ENCODE data around the gene MYOCOS.
A peak's percentile ranks its signal among the peaks of the same experiment; 100 is the strongest.
"Not testable (repeated sequence)": the region's sequence is repeated elsewhere in the genome, so short reads cannot be mapped to it uniquely, and the experiment has no call there.

MYOCOS gene

GRCh38 chr1:171645553-171646248 is 23.7 kb downstream of the MYOCOS start:
- Histone ChIP-seq H3K4me1 (ENCODE audit: control insufficient read depth, insufficient read depth, low read length) (peaks cover 35% of the 10 kb centered on the region), H3K36me3 (ENCODE audit: control insufficient read depth, insufficient read depth, low read length, severe bottlenecking) (no peaks in the 10 kb centered on the region), H3K9me3 (ENCODE audit: control insufficient read depth, low read length) (no peaks in the 10 kb centered on the region), H3K4me3 (ENCODE audit: low read length) (peak overlapping the region; percentile 19), H3K9ac (ENCODE audit: low read length) (peak overlapping the region; percentile 52), H3K27me3 (replicated peaks; ENCODE audit: control insufficient read depth, insufficient read depth, low read length) (no peaks in the 10 kb centered on the region)
- no peak for DNase-seq (ENCODE audit: low read depth)

- Histone ChIP-seq H3K4me1 (ENCODE audit: control insufficient read depth, insufficient read depth, low read length) (peaks cover 35% of the 10 kb centered on the region), H3K36me3 (ENCODE audit: control insufficient read depth, insufficient read depth, low read length, severe bottlenecking) (no peaks in the 10 kb centered on the region), H3K9me3 (ENCODE audit: control insufficient read depth, low read length) (no peaks in the 10 kb centered on the region), H3K9ac (ENCODE audit: low read length) (no peak overlapping the region), H3K4me3 (ENCODE audit: low read length) (no peak overlapping the region), H3K27me3 (replicated peaks; ENCODE audit: control insufficient read depth, insufficient read depth, low read length) (no peaks in the 10 kb centered on the region)
- peak; percentile 10 for DNase-seq (ENCODE audit: low read depth)
These were observed 24.2 kb downstream of the MYOCOS start for GRCh38 chr1:171646249-171646560.

- Histone ChIP-seq H3K36me3 (ENCODE audit: control insufficient read depth, insufficient read depth, low read length, severe bottlenecking) (no peaks in the 10 kb centered on the region), H3K4me3 (ENCODE audit: low read length) (no peak within 1 kb of the TSS), H3K9ac (ENCODE audit: low read length) (no peak within 1 kb of the TSS), H3K4me1 (ENCODE audit: control insufficient read depth, insufficient read depth, low read length) (peaks cover 25% of the 10 kb centered on the region), H3K9me3 (ENCODE audit: control insufficient read depth, low read length) (no peaks in the 10 kb centered on the region), H3K27me3 (replicated peaks; ENCODE audit: control insufficient read depth, insufficient read depth, low read length) (no peaks in the 10 kb centered on the region)
- DNase-seq (ENCODE audit: low read depth): no peak
These were observed 30.3 kb downstream of the MYOCOS start, which contains the start of gene MYOC for GRCh38 chr1:171652234-171652822. Gene MYOC (minus strand): TSS chr1:171652688. CDS start chr1:171652611, 77 bp downstream.

GRCh38 chr1:171653796-171654195 is 31.8 kb downstream of the MYOCOS start:
- H3K36me3 ChIP-seq (ENCODE audit: control insufficient read depth, insufficient read depth, low read length, severe bottlenecking): no peaks in the 10 kb centered on the region
- no peaks in the 10 kb centered on the region for H3K27me3 ChIP-seq (replicated peaks; ENCODE audit: control insufficient read depth, insufficient read depth, low read length)
- peak overlapping the region; percentile 51 for H3K9ac ChIP-seq (ENCODE audit: low read length)
- H3K4me1 ChIP-seq (ENCODE audit: control insufficient read depth, insufficient read depth, low read length): peaks cover 25% of the 10 kb centered on the region
- peak overlapping the region; percentile 17 for H3K4me3 ChIP-seq (ENCODE audit: low read length)
- peak; percentile 30 for DNase-seq (ENCODE audit: low read depth)
- H3K9me3 ChIP-seq (ENCODE audit: control insufficient read depth, low read length): no peaks in the 10 kb centered on the region

- no peaks in the 10 kb centered on the region for H3K9me3 ChIP-seq (ENCODE audit: control insufficient read depth, low read length)
- H3K4me3 ChIP-seq (ENCODE audit: low read length): peak overlapping the region; percentile 23
- peak; percentile 66 for DNase-seq (ENCODE audit: low read depth)
- H3K36me3 ChIP-seq (ENCODE audit: control insufficient read depth, insufficient read depth, low read length, severe bottlenecking): no peaks in the 10 kb centered on the region
- peaks cover 25% of the 10 kb centered on the region for H3K4me1 ChIP-seq (ENCODE audit: control insufficient read depth, insufficient read depth, low read length)
- H3K9ac ChIP-seq (ENCODE audit: low read length): peak overlapping the region; percentile 65
- H3K27me3 ChIP-seq (replicated peaks; ENCODE audit: control insufficient read depth, insufficient read depth, low read length): no peaks in the 10 kb centered on the region
These were observed 32.3 kb downstream of the MYOCOS start for GRCh38 chr1:171654201-171654941.

GRCh38 chr1:171654942-171655745 is 33.1 kb downstream of the MYOCOS start:
- Histone ChIP-seq H3K36me3 (ENCODE audit: control insufficient read depth, insufficient read depth, low read length, severe bottlenecking) (no peaks in the 10 kb centered on the region), H3K9me3 (ENCODE audit: control insufficient read depth, low read length) (no peaks in the 10 kb centered on the region), H3K4me3 (ENCODE audit: low read length) (peak overlapping the region; percentile 23), H3K4me1 (ENCODE audit: control insufficient read depth, insufficient read depth, low read length) (peaks cover 25% of the 10 kb centered on the region), H3K9ac (ENCODE audit: low read length) (peak overlapping the region; percentile 65), H3K27me3 (replicated peaks; ENCODE audit: control insufficient read depth, insufficient read depth, low read length) (no peaks in the 10 kb centered on the region)
- peak; percentile 27 for DNase-seq (ENCODE audit: low read depth)

- DNase-seq (ENCODE audit: low read depth): no peak
- Histone ChIP-seq H3K36me3 (ENCODE audit: control insufficient read depth, insufficient read depth, low read length, severe bottlenecking) (no peaks in the 10 kb centered on the region), H3K4me3 (ENCODE audit: low read length) (peak overlapping the region; percentile 23), H3K27me3 (replicated peaks; ENCODE audit: control insufficient read depth, insufficient read depth, low read length) (no peaks in the 10 kb centered on the region), H3K9ac (ENCODE audit: low read length) (peak overlapping the region; percentile 65), H3K4me1 (ENCODE audit: control insufficient read depth, insufficient read depth, low read length) (peaks cover 25% of the 10 kb centered on the region), H3K9me3 (ENCODE audit: control insufficient read depth, low read length) (no peaks in the 10 kb centered on the region)
These were observed 33.7 kb downstream of the MYOCOS start for GRCh38 chr1:171655746-171656116.

GRCh38 chr1:171656206-171656605 is 34.2 kb downstream of the MYOCOS start:
- H3K9ac ChIP-seq (ENCODE audit: low read length); H3K9me3 ChIP-seq (ENCODE audit: control insufficient read depth, low read length); H3K27me3 ChIP-seq (replicated peaks; ENCODE audit: control insufficient read depth, insufficient read depth, low read length); H3K4me3 ChIP-seq (ENCODE audit: low read length); DNase-seq (ENCODE audit: low read depth); H3K36me3 ChIP-seq (ENCODE audit: control insufficient read depth, insufficient read depth, low read length, severe bottlenecking): not testable (repeated sequence)
- peaks cover 25% of the 10 kb centered on the region for H3K4me1 ChIP-seq (ENCODE audit: control insufficient read depth, insufficient read depth, low read length)

GRCh38 chr1:171661076-171661650 is 39.1 kb downstream of the MYOCOS start:
- H3K27me3 ChIP-seq (replicated peaks; ENCODE audit: control insufficient read depth, insufficient read depth, low read length): no peaks in the 10 kb centered on the region
- no peaks in the 10 kb centered on the region for H3K36me3 ChIP-seq (ENCODE audit: control insufficient read depth, insufficient read depth, low read length, severe bottlenecking)
- H3K9me3 ChIP-seq (ENCODE audit: control insufficient read depth, low read length): no peaks in the 10 kb centered on the region
- no peak overlapping the region for H3K4me3 ChIP-seq (ENCODE audit: low read length)
- no peak overlapping the region for H3K9ac ChIP-seq (ENCODE audit: low read length)
- DNase-seq (ENCODE audit: low read depth): no peak
- peaks cover 16% of the 10 kb centered on the region for H3K4me1 ChIP-seq (ENCODE audit: control insufficient read depth, insufficient read depth, low read length)

- no peaks in the 10 kb centered on the region for H3K36me3 ChIP-seq (ENCODE audit: control insufficient read depth, insufficient read depth, low read length, severe bottlenecking)
- no peaks in the 10 kb centered on the region for H3K27me3 ChIP-seq (replicated peaks; ENCODE audit: control insufficient read depth, insufficient read depth, low read length)
- H3K9ac ChIP-seq (ENCODE audit: low read length): peak overlapping the region; percentile 21
- peaks cover 16% of the 10 kb centered on the region for H3K4me1 ChIP-seq (ENCODE audit: control insufficient read depth, insufficient read depth, low read length)
- no peaks in the 10 kb centered on the region for H3K9me3 ChIP-seq (ENCODE audit: control insufficient read depth, low read length)
- no peak for DNase-seq (ENCODE audit: low read depth)
- peak overlapping the region; percentile 25 for H3K4me3 ChIP-seq (ENCODE audit: low read length)
These were observed 41.2 kb downstream of the MYOCOS start for GRCh38 chr1:171663036-171663853.
